Activated T-helper 2 cell treated with anti-CD3 and anti-CD28 coated beads, Interferon-gamma antibody, Interleukin-2, Interleukin-4, amounts not matched to agents 10 μg/mL and 5 μg/mL and 100 μg/mL, durations not matched to agents 14 hours and 24 hours and 36 hours (primary cell): ENCODE data around the gene CDCP2. TPM values are rescaled to one million over a fixed set of nuclear protein-coding genes. Genes with fewer than 3 reads are reported as not detected.
"Not testable (repeated sequence)": the region's sequence is repeated elsewhere in the genome, so short reads cannot be mapped to it uniquely, and the experiment has no call there.

Experiments
- DNase-seq: peaks from one replicate; pipeline ENCODE4 v3.0.0; 2021; ENCODE audit warnings: low spot score
- H3K27ac Mint-ChIP-seq: one replicate; pipeline ENCODE4 v1.8.0; 2021; ENCODE audit warnings: mixed read lengths
- H3K27me3 Mint-ChIP-seq: one replicate; pipeline ENCODE4 v1.8.0; 2021; ENCODE audit warnings: low read depth, mixed read lengths
- H3K36me3 Mint-ChIP-seq: one replicate; pipeline ENCODE4 v1.8.0; 2021; ENCODE audit warnings: low read depth, mixed read lengths
- H3K4me1 Mint-ChIP-seq: one replicate; pipeline ENCODE4 v1.8.0; 2021; ENCODE audit warnings: low read depth, mixed read lengths
- H3K4me3 Mint-ChIP-seq: one replicate; pipeline ENCODE4 v1.8.0; 2021; ENCODE audit warnings: low read depth, mild to moderate bottlenecking, moderate library complexity, mixed read lengths
- H3K9me3 Mint-ChIP-seq: one replicate; pipeline ENCODE4 v1.8.0; 2021; ENCODE audit warnings: mixed read lengths
- intact Hi-C: fragments of 100-400 bp; cut with micrococcal nuclease; formaldehyde crosslinking; loops from one replicate; pipeline ENCODE4 v1.15.1; 2023
- total RNA-seq: library from RNA; stranded (reverse); gene quantifications from 2 replicates; pipeline ENCODE4 v1.2.3, GENCODE V29; 2022

CDCP2 gene
- total RNA-seq, 1 donor from 2014 or later, result not detected

DNA sequence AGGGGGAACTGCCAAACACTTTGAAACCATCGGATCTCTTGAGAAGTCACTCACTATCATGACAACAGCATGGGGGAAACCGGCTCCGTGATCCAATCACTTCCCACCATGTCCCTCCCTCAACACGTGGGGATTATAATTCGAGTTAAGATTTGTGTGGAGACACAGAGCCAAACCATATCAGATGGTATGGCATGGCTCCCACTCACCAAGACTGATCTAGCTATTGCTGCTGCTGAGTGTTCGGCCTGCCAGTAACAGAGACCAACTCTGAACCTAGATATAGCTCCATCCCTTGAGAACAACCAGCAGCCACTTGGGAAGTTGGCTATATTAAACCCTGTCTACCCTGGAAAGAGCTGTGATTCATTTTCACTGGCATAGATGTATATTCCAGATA, 49.4 kb downstream of the CDCP2 start:
- no peaks in the 10 kb centered on the region for H3K9me3 Mint-ChIP-seq
- H3K27me3 Mint-ChIP-seq, result no peaks in the 10 kb centered on the region
- no peak overlapping the region for H3K4me3 Mint-ChIP-seq
- no peaks in the 10 kb centered on the region for H3K4me1 Mint-ChIP-seq
- H3K27ac Mint-ChIP-seq, result no peak overlapping the region
- intact Hi-C loops, result no loop called here
- peaks cover 20% of the 10 kb centered on the region for H3K36me3 Mint-ChIP-seq
- no peak for DNase-seq

DNA sequence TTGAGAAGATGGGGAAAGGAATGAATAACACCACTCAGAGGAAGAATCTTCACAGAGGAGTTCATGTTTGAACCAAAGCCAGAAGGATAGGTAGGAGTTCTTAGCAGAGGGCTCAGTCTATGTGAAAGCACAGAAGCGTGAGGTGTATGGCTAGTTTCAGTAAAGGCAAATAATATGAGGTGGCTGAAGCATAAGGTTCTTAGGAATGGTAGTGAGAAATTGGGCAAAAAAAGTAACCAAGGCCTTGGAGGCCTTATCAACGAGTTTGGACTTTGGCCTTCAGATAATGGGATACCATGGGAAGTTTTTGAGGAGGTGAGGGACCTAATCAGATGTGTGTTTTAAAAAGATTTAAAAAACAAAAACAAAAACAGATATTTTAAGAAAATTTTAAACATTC, 52.3 kb downstream of the CDCP2 start:
- H3K4me3 Mint-ChIP-seq, result no peak overlapping the region
- no peaks in the 10 kb centered on the region for H3K27me3 Mint-ChIP-seq
- peaks cover 28% of the 10 kb centered on the region for H3K36me3 Mint-ChIP-seq
- H3K27ac Mint-ChIP-seq, result no peak overlapping the region
- intact Hi-C loops, result no loop called here
- H3K9me3 Mint-ChIP-seq, result no peaks in the 10 kb centered on the region
- no peak for DNase-seq
- H3K4me1 Mint-ChIP-seq, result no peaks in the 10 kb centered on the region

DNA sequence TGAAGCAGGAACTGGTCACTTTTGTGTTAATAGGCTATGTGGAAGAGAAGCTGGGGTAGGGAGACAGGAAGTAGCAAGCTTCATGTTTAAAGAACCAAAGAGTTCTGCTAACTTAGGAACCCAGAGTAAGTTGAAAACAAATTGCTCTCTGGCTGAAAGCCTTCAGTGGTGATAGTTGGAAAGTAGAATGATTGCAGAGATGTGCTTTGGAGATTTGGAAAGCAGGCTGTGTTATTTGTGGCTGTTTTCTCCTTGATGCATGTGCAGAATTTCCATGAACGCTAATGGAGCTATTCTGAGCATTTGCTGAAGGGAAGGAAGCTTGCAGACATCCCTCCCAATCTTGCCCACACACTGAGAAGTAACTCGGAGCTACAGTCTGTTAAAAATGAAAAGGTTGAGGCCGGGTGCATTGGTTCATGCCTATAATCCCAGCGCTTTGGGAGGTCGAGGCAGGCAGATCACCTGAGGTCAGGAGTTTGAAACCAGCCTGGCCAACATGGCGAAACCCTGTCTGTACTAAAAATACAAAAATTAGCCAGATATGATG, 53.7 kb downstream of the CDCP2 start:
- Mint-ChIP-seq H3K36me3 (peaks cover 29% of the 10 kb centered on the region), H3K27ac (no peak overlapping the region), H3K9me3 (no peaks in the 10 kb centered on the region), H3K4me3 (no peak overlapping the region), H3K27me3 (no peaks in the 10 kb centered on the region), H3K4me1 (no peaks in the 10 kb centered on the region)
- no peak for DNase-seq
- intact Hi-C loops, result no loop called here

DNA sequence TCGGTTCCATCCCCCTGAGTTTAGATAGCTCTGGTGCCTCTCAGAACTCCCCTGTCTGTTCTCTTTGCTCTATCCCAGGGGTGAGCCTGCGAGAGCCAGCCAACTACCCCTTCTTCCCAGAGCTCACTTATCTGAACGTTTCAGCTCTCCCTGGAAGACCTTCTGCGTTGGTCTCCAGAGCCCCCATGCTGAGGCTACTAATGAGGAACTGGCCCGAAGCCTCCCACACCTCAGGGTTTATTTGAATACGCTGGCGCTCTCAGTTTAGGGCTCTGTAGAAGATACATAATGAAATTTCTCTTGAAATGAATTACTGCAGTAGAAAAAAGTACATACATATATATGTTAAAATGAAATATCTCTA, 55.9 kb downstream of the CDCP2 start:
- intact Hi-C loops, result no loop called here
- no peak overlapping the region for H3K4me3 Mint-ChIP-seq
- no peaks in the 10 kb centered on the region for H3K9me3 Mint-ChIP-seq
- no peak overlapping the region for H3K27ac Mint-ChIP-seq
- DNase-seq, result no peak
- no peaks in the 10 kb centered on the region for H3K4me1 Mint-ChIP-seq
- no peaks in the 10 kb centered on the region for H3K27me3 Mint-ChIP-seq
- H3K36me3 Mint-ChIP-seq, result peaks cover 26% of the 10 kb centered on the region

DNA sequence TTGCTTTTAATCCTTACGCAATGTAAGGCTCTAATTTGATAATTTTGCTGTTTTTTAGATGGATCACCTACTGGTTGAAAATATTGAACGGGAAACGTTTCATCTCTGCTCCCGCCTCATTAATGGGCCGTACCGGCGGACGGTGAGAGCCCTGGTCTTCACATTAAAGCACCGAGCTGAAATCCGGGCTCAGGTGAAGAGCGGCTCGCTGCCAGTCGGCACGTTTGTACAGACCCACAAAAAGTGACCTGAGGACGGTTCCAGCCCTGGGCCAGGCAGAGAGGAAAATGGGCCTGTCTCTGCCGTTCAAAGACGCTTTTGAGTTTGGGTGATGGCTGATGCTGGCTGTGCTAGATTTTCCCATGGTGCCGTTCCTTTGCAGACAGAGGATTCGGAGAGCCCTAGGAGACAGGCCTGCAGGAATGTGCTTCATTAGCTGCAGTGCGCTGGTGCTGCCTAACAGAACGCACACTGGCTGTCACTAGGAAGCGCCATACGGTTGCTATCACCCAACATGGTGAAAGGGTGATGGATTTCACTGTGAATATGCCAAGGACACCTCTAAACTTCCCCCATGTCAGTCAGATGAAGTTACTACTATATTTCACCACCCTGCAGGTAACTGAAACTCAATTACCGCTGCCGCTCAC, 56.4 kb downstream of the CDCP2 start:
- Mint-ChIP-seq H3K27me3 (no peaks in the 10 kb centered on the region), H3K4me1 (no peaks in the 10 kb centered on the region), H3K9me3 (no peaks in the 10 kb centered on the region), H3K27ac (no peak overlapping the region), H3K4me3 (no peak overlapping the region), H3K36me3 (peaks cover 25% of the 10 kb centered on the region)
- DNase-seq, result no peak
- intact Hi-C loops, result no loop called here

DNA sequence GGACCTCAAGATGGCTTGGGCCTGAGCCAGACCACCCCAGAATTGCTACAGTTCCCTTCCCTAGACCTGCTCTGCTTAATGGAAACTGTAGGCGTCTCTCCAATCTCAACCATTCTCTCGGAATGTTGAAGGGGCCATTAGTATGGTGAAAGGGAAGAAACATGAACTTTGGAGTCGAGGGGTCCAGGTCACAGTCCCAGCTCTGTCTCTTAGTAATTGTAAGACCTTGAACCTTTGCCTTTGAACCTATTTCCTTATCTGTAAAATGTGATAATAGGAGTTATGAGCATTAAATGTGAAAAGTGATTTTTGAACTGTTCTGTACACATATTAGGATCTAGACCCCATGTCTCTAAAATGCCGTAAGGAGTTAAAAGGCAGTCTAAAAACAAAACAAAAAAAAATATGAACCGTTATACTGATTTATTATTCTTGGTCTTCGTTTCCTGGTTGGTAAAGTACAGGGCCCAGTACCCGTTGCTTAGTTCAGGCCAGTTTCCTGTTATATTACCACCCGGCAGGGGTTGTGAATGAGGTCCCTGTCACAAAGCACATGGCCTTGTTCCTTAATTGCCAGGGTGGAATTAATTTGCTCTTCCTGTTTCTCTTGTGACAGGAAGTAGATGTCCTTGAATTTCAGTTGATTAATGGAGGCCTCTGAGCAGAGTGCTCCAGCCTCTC, 57.1 kb downstream of the CDCP2 start:
- no peaks in the 10 kb centered on the region for H3K27me3 Mint-ChIP-seq
- H3K27ac Mint-ChIP-seq, result no peak overlapping the region
- H3K4me1 Mint-ChIP-seq, result no peaks in the 10 kb centered on the region
- H3K9me3 Mint-ChIP-seq, result no peaks in the 10 kb centered on the region
- H3K4me3 Mint-ChIP-seq, result no peak overlapping the region
- intact Hi-C loops, result no loop called here
- peaks cover 21% of the 10 kb centered on the region for H3K36me3 Mint-ChIP-seq
- DNase-seq, result no peak

DNA sequence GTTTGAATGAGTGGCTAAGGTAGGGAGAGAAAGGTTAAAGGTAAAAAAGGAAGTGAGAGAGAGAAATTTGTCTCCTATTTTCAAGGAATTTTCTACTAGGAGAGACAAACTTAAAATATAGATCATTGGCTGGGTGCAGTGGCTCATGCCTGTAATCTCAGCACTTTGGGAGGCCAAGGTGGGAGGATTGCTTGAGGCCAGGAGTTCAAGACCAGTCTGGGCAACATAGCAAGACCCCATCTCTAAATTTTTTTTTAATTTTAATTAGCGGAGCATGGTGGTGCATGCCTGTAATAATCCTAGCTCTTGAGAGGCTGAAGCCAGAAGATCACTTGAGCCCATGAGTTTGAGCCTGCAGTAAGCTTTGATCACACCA, 58.1 kb downstream of the CDCP2 start:
- H3K27me3 Mint-ChIP-seq, H3K4me1 Mint-ChIP-seq, DNase-seq, H3K4me3 Mint-ChIP-seq, H3K9me3 Mint-ChIP-seq, intact Hi-C loops, H3K27ac Mint-ChIP-seq: not testable (repeated sequence)
- peaks cover 16% of the 10 kb centered on the region for H3K36me3 Mint-ChIP-seq

DNA sequence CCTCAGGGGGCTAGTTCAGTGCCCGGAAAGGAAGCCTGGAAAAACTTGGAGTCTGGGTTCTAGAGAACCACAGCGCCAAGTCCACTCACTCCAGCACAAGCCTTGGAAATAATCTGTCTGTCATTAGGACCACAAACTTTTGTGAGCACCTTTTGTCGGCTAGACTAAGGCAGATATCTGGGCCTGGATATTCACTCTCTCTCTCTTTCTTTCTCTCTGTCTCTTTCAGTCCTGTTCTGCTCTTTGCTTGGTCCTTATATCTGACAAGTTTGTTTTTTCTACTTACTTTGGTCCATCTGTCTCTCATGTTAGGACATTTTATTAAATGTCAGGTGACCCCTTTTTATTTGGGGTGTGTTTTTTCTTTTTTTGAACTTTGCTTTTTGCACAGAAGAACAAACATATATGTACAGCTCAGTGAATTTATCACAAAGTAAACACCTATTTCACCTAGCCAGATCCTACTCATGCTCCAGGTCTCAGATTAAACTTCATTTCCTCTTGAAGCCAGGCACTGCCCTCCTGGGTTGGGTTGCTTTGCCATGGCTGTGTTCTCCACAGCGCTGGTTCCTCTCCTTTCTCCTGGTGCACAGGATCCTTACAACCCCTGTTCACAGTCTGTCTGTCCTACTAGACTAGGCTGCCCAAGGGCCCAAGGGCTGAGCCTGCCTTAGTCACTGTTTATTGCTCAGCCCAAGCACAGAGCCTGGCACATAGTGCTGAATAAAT, 58.6 kb downstream of the CDCP2 start:
- Mint-ChIP-seq H3K27me3 (no peaks in the 10 kb centered on the region), H3K9me3 (no peaks in the 10 kb centered on the region), H3K4me3 (no peak overlapping the region), H3K27ac (no peak overlapping the region), H3K4me1 (no peaks in the 10 kb centered on the region), H3K36me3 (peaks cover 16% of the 10 kb centered on the region)
- intact Hi-C loops, result no loop called here
- no peak for DNase-seq

DNA sequence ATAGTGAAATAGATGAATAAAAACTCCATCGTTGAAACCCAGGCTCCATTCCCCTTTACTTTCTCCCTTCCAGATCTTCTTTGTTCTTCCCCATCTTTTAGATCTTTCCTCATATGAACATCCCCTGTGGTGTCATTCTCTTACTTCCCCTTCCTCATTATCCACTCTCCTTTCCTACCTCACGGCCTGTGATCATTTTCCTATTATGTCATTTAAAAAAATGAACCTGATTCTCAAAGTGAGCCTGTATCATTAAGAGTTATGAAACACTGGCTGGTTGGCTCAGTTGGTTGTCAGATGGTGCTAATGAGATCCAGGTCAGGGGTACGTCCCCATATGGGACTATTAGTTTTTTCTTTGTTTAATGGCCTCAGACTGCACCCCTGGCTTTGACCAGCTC, 61.1 kb downstream of the CDCP2 start:
- H3K27me3 Mint-ChIP-seq, result no peaks in the 10 kb centered on the region
- intact Hi-C loops, result no loop called here
- H3K4me3 Mint-ChIP-seq, result no peak overlapping the region
- H3K27ac Mint-ChIP-seq, result no peak overlapping the region
- H3K36me3 Mint-ChIP-seq, result peaks cover 7% of the 10 kb centered on the region
- H3K4me1 Mint-ChIP-seq, result no peaks in the 10 kb centered on the region
- no peak for DNase-seq
- H3K9me3 Mint-ChIP-seq, result no peaks in the 10 kb centered on the region

DNA sequence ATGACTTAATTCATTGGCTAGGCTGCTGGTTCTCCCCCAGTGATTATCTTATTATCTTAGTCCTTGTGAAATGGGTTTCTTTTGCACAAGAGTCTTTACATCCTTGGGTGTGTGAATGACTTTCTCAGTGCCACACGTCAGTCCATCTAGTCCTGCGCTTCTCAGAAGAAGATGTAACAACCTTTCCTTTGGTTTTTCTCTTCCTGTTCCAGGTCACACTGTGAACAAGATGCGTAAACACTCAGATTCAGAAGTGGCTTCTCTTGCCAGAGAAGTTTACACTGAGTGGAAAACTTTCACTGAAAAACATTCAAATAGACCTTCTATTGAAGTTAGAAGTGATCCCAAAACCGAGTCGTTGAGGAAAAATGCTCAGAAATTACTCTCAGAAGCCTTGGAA, 64.4 kb downstream of the CDCP2 start:
- intact Hi-C loops, result no loop called here
- Mint-ChIP-seq H3K27ac (no peak overlapping the region), H3K4me3 (no peak overlapping the region), H3K4me1 (no peaks in the 10 kb centered on the region), H3K9me3 (no peaks in the 10 kb centered on the region), H3K36me3 (no peaks in the 10 kb centered on the region), H3K27me3 (no peaks in the 10 kb centered on the region)
- no peak for DNase-seq

DNA sequence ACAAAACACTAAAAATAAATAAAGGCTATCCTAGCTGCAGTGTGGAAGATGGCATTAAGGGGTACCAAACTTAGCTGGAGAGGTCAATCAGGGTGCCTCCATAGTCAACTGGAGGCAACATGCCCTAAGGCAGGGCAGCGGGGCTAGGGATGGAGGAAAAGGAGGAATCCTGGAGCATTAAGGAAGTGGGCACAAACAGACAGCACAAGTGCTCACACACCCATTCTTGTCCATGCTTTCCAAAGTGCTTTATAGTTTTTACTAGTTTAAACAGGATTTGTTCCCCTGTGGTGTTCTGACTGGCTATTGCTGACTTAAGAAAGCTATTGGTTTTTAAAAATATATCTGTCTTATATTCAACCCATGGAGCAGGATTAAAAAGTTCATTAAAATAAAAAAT, 66.0 kb downstream of the CDCP2 start:
- intact Hi-C loops, result no loop called here
- Mint-ChIP-seq H3K9me3 (no peaks in the 10 kb centered on the region), H3K4me3 (no peak overlapping the region), H3K36me3 (no peaks in the 10 kb centered on the region), H3K27me3 (no peaks in the 10 kb centered on the region), H3K27ac (no peak overlapping the region), H3K4me1 (no peaks in the 10 kb centered on the region)
- no peak for DNase-seq

DNA sequence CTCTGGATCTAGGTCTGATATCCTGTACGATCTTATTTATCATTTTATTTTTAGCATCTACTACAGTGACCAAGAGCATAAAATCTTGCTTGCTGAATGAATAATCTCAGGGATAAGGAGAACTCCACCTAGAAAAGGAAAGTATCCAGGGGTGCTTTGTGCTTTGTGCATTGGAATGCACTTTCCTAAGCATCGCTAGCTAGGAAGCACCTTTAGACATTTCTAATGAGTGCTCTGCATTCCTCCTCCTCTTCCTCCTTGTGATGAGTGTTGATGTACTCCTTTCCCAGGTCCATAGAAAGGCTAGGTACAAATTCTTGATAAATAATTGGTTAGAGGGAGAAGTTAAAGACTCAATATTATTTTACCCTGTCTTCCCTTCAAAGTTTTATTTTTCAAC, 68.0 kb downstream of the CDCP2 start:
- Mint-ChIP-seq H3K4me3 (no peak overlapping the region), H3K27me3 (no peaks in the 10 kb centered on the region), H3K4me1 (peaks cover 2% of the 10 kb centered on the region), H3K27ac (no peak overlapping the region), H3K9me3 (no peaks in the 10 kb centered on the region), H3K36me3 (no peaks in the 10 kb centered on the region)
- intact Hi-C loops, result loop anchor here (5.0 kb wide), 1 partner anchor 222 kb away; no protein-coding TSS in a partner anchor
- DNase-seq, result no peak
